Thymus (tissue), 11 donors: ENCODE measurements around the gene SEC31A. TPM values are rescaled to one million over a fixed set of nuclear protein-coding genes. Genes with fewer than 3 reads are reported as not detected.

Experiments used
- DNase-seq, 9 donors: peaks; one replicate each; pipeline ENCODE4 v3.0.0-alpha.2; 2013; ENCODE audit warnings: low spot score in 9 of 9, low read depth in 6 of 9, missing footprints in 1 of 9
- H3K27ac ChIP-seq, 2 donors: one replicate each; pipeline ENCODE4 v1.5.1; 2013; ENCODE audit warnings: control low read depth in 1 of 2, low read depth in 1 of 2, low read length in 1 of 2, mild to moderate bottlenecking in 1 of 2, moderate library complexity in 1 of 2
- H3K27me3 ChIP-seq, 2 donors: one replicate each; pipeline ENCODE4 v1.5.1; 2013; ENCODE audit warnings: low read length in 1 of 2; ENCODE audit not compliant: control insufficient read depth in 2 of 2, insufficient read depth in 1 of 2
- H3K36me3 ChIP-seq, 2 donors: one replicate each; pipeline ENCODE4 v1.5.1; 2013; ENCODE audit warnings: low read length in 1 of 2, mild to moderate bottlenecking in 1 of 2, moderate library complexity in 1 of 2; ENCODE audit not compliant: control insufficient read depth in 2 of 2, insufficient read depth in 2 of 2
- H3K4me1 ChIP-seq, 2 donors: one replicate each; pipeline ENCODE4 v1.5.1; 2013; ENCODE audit warnings: low read length in 2 of 2; ENCODE audit not compliant: control insufficient read depth in 2 of 2, insufficient read depth in 2 of 2
- H3K4me3 ChIP-seq, 2 donors: one replicate each; pipeline ENCODE4 v1.5.1; 2013; ENCODE audit warnings: low read length in 2 of 2, control low read depth in 1 of 2, mild to moderate bottlenecking in 1 of 2
- H3K9me3 ChIP-seq, 2 donors: one replicate each; pipeline ENCODE4 v1.5.1; 2013; ENCODE audit warnings: low read length in 1 of 2, mild to moderate bottlenecking in 1 of 2; ENCODE audit not compliant: control insufficient read depth in 2 of 2, insufficient read depth in 1 of 2
- WGBS: extraction: QIAGEN DNeasy Blood & Tissue Kit; methylation state at CpG from one replicate; pipeline ENCODE4 v1.1.7; 2013; 5-methylcytosine and 5-hydroxymethylcytosine counted together
- polyA plus RNA-seq: library from polyadenylated mRNA; stranded (reverse); fragments of 200-250 nt; gene quantifications from one replicate; pipeline ENCODE4 v1.2.3, GENCODE V29; 2013
- total RNA-seq: library from RNA; stranded (reverse); fragments of 120-200 nt; gene quantifications from one replicate; pipeline ENCODE4 v1.2.4, GENCODE V29; 2013
- donor health status: healthy.

SEC31A gene
- total and polyA plus RNA-seq, 2 donors = 54.5 to 116 TPM

GRCh38 chr4:82784681-82785610 is 106.0 kb downstream of the SEC31A start:
- Histone ChIP-seq H3K36me3 (no peaks in the 10 kb centered on the region), H3K9me3 (no peaks in the 10 kb centered on the region), H3K4me3 (no peak overlapping the region), H3K4me1 (peaks cover 4 to 6% of the 10 kb centered on the region in 2 donors), H3K27me3 (no peaks in the 10 kb centered on the region), H3K27ac (no peak overlapping the region)
- no peak for DNase-seq
- WGBS = 52% methylated on average over 9 of the region's 9 CpGs

DNA sequence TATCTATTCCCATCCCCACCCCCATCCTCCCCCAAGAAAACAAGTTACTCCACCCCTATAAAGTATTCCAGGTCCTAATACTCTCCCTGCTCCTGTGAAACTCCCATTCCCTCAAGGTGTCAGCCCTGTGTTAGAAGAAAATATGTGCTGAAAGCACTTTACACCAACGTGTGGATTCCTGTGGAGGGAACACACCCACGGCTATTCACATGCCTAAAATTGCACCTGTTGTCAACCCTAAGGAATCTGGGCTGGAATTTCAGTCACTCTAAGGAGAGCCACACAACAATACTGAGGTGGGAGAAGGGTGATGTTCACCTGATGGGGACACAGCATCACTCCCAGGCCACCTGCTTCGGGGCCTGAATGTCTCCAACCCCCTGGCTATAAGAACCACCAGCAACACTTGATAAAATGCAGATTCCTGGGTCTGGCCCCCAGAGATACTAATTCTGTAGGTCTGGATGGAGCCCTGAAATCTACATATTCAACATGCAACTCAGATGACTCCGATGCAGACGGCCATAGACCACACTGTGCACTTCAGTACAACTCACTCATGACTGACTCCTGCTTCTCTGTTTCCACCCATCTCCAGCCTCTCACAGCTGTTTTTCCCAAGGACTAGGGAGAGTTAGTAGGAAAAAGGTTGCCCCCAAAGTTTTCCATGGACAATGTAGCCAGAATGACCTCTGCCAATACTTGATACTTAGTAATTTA is 108.2 kb downstream of the SEC31A start:
- no peaks in the 10 kb centered on the region for H3K27me3 ChIP-seq
- H3K4me1 ChIP-seq = peaks cover 4 to 6% of the 10 kb centered on the region in 2 donors
- no peaks in the 10 kb centered on the region for H3K9me3 ChIP-seq
- no peak overlapping the region for H3K27ac ChIP-seq
- no peak for DNase-seq
- WGBS = 89% methylated on average over 5 of the region's 5 CpGs
- H3K36me3 ChIP-seq = no peaks in the 10 kb centered on the region
- no peak overlapping the region for H3K4me3 ChIP-seq

DNA sequence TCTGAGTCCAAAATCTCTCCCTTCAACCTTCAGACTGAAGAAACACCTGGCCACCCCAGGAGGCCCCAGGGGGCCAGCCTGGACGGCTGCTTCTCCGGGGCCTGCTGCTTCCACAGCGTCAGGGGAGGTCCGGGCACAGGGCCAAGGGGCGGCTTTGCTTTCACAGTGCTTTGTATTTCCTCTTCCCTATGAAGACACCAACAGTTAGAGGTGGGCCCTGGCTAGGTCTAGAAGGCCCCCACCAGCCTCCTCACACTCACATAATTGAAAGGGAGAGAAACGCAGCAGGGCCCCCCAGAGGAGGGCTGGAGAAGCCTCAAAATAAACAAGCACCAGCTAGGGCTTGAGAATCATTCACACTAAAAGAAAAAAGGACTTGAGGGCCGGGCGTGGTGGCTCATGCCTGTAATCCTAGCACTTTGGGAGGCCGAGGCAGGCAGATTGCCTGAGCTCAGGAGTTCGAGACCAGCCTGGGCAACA is 110.2 kb downstream of the SEC31A start:
- 38% methylated on average over 10 of the region's 10 CpGs for WGBS
- H3K27ac ChIP-seq = no peak overlapping the region

DNA sequence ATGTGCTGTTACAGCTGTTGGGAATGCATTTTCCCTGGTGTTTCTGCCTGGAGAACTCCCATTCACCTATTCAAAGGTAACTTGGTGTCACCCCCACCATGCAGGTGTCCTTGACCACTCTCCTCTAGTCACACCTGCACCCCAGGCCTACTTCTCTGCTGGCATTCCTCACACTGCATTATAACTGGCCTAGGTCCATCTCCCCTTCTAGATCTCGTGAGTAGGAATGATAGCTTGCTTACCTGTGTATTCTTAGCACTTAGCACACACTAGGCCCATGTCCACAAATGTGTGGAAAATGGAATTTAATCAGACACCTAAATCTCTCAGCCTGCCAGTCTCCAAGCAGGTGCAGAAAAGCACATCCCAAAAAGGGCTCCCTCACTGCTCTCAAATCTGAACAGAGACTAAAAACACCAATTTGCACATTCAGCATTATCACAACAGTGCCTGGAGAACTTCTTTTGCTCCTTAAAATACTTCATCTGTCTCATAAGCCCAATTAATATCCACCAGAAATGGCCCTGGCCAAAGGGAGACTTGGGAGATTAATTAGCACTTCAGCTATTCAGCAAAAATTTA is 110.7 kb downstream of the SEC31A start:
- WGBS = 84% methylated on average over 1 of the region's 1 CpG
- no peaks in the 10 kb centered on the region for H3K27me3 ChIP-seq
- H3K4me1 ChIP-seq = peaks cover 4 to 6% of the 10 kb centered on the region in 2 donors
- no peaks in the 10 kb centered on the region for H3K9me3 ChIP-seq
- no peak overlapping the region for H3K4me3 ChIP-seq
- no peaks in the 10 kb centered on the region for H3K36me3 ChIP-seq
- H3K27ac ChIP-seq = no peak overlapping the region
- DNase-seq = no peak

More for the DNA sequence above, 110.2 kb downstream of the SEC31A start:
- H3K4me1 ChIP-seq = peaks cover 4 to 6% of the 10 kb centered on the region in 2 donors
- H3K4me3 ChIP-seq = no peak overlapping the region
- no peaks in the 10 kb centered on the region for H3K36me3 ChIP-seq
- peak in 3 of 9 donors; percentile 4 to 41 (median 10) for DNase-seq
- H3K27me3 ChIP-seq = no peaks in the 10 kb centered on the region
- no peaks in the 10 kb centered on the region for H3K9me3 ChIP-seq

DNA sequence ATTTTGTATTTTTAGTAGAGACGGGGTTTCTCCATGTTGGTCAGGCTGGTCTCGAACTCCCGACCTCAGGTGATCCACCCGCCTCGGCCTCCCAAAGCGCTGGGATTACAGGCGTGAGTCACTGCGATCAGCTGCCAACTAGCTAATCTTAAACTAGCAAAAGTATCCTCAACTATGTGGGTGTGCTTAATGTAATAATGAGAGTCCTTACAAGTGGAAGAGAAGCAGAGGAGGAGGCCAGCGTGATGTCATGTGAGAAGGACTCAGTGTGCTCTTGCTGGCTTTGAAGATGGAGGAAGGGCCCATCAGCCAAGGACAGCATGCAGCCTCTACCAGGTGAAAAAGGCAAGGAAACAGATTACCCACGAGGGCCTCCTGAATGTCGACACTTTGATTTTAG is 111.9 kb downstream of the SEC31A start:
- DNase-seq = no peak
- no peak overlapping the region for H3K27ac ChIP-seq
- H3K27me3 ChIP-seq = no peaks in the 10 kb centered on the region
- no peaks in the 10 kb centered on the region for H3K36me3 ChIP-seq
- H3K9me3 ChIP-seq = no peaks in the 10 kb centered on the region
- no peak overlapping the region for H3K4me3 ChIP-seq
- 89% methylated on average over 11 of the region's 11 CpGs for WGBS
- peaks cover 4 to 6% of the 10 kb centered on the region in 2 donors for H3K4me1 ChIP-seq

DNA sequence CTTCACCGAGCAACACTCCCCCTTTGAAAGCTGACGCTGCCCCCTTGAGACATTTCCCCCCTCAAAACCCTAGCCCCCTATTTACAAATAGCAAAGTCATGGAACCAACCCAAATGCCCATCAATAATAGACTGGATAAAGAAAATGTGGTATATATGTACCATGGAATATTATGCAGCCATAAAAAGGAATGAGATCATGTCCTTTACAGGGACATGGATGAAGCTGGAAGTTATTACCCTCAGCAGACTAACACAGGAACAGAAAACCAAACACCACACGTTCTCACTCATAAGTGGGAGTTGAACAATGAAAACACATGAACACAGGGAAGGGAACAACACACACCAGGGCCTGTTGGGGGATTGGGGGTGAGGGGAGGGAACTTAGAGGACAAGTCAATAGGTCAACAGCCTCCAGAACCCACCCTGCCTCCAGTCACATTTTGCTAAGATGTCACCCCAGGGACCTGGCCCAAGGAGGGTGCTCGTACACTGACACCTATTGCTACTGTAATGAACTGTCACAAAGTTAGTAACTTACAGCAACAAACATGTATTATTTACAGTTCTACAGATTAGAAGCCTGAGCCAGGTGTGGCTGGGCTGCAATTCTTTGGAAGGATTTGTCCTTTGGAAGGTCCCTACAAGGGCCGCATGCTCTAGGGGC is 113.0 kb downstream of the SEC31A start:
- Histone ChIP-seq H3K27me3 (no peaks in the 10 kb centered on the region), H3K36me3 (no peaks in the 10 kb centered on the region), H3K4me1 (peaks cover 4 to 6% of the 10 kb centered on the region in 2 donors), H3K4me3 (no peak overlapping the region), H3K27ac (no peak overlapping the region), H3K9me3 (no peaks in the 10 kb centered on the region)
- DNase-seq = no peak
- WGBS = 99% methylated on average over 5 of the region's 5 CpGs

- Histone ChIP-seq H3K27ac (no peak overlapping the region), H3K4me1 (peaks cover 4 to 6% of the 10 kb centered on the region in 2 donors)
Measured at GRCh38 chr4:82776925-82777542, 113.9 kb downstream of the SEC31A start.

DNA sequence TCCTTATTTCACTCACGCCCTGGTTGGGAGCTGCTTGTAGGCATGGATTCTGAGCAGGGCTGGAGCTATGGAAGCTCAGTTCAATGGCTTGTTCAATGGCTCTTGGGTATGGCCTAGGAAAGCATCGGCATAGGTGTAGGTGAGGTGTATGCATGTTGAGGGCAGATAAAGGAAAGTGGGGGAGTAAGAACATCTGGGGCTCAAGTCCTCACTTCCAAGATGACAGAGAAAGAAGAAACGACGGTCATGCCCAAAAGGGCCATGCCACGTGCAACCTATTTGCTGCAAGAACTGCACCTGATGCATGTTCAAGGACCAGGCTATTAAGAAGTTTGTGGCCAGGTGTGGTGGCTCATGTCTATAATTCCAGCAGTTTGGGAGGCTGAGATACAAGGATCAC is 115.7 kb downstream of the SEC31A start:
- no peaks in the 10 kb centered on the region for H3K9me3 ChIP-seq
- no peaks in the 10 kb centered on the region for H3K27me3 ChIP-seq
- H3K36me3 ChIP-seq = no peaks in the 10 kb centered on the region
- H3K27ac ChIP-seq = no peak overlapping the region
- peaks cover 0 to 3% of the 10 kb centered on the region in 2 donors for H3K4me1 ChIP-seq
- no peak for DNase-seq
- 77% methylated on average over 5 of the region's 5 CpGs for WGBS
- H3K4me3 ChIP-seq = no peak overlapping the region

More at GRCh38 chr4:82776925-82777542, 113.9 kb downstream of the SEC31A start:
- no peak for DNase-seq
- Histone ChIP-seq H3K4me3 (no peak overlapping the region), H3K9me3 (no peaks in the 10 kb centered on the region), H3K27me3 (no peaks in the 10 kb centered on the region), H3K36me3 (no peaks in the 10 kb centered on the region)
- WGBS = 94% methylated on average over 5 of the region's 5 CpGs
